NT2/D1 (cell line): ENCODE measurements around the gene REN.

Source experiments
- SUZ12 ChIP-seq: IDR thresholded peaks from 2 replicates; pipeline ENCODE4 v1.6.1; 2011; ENCODE audit not compliant: insufficient read length, insufficient read depth; ENCODE audit errors: extremely low read depth
- YY1 ChIP-seq: IDR thresholded peaks from 2 replicates; pipeline ENCODE4 v1.6.1; 2011; ENCODE audit not compliant: insufficient read length, insufficient read depth
- ZNF274 ChIP-seq: IDR thresholded peaks from 2 replicates; pipeline ENCODE4 v1.6.1; 2011; ENCODE audit warnings: mild to moderate bottlenecking, low read depth, low read length

DNA sequence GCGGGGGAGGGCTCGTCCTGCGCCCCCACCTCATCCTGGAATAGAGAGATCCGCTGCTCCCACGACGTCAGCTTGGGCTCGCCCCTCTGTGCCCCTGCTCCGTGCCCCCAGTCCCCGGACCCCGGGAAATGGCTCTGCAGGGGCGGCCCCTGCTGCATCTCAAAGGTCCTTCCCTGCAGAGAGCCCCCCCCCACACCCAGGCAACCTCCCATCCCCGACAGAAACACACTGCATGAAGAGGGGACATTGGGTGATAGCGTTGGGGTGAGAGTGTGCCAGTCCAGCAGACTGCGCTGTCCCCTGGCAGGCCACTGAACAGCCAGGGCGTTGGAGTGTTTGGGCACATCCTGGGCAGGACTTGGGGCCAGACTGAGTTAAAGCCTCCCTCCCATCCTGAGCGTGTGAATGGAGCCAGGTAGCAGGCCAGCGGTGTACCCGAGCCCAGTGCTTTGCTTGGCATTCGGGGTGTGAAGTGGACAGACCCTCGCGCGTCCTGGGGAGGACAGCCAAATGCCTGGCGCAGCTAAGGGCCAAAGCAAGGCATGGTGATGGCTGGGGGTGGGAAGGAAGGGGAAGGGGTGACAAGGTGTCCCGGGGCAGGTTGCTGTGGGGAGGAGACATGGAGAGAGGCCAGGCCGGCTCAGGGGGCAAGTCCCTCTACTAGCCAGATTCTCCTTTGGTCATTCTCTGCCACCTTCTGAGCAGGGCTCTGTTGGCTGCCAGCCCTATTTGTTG, 13.7 kb downstream of the REN start:
- no peak for TF ChIP-seq SUZ12
- TF ChIP-seq YY1, result no peak
- TF ChIP-seq ZNF274, result no peak
